HG02884 (cell line): Measurements from ENCODE around the gene OR2C1.

Experiments used
- ATAC-seq: cut with Tn5 transposase; IDR thresholded peaks from one replicate; pipeline ENCODE4 v1.9.1; 2021; ENCODE audit warnings: mild to moderate bottlenecking, moderate library complexity; ENCODE audit not compliant: unreplicated experiment

The OR2C1 gene

DNA sequence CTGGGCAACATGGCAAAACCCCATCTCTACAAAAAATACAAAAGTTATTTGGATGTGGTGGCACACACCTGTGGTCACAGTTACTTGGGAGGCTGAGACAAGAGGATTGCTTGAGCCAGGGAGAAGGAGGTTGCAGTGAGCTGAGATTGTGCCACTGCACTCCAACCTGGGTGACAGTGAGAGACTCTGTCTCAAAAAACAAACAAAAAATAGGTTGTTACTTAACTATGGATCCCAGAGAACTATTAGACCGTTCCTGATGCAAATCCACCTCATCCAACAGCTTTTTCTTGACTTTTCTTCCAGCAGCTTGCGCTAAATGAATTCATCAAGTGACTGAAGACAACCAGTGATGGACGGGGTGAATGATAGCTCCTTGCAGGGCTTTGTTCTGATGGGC lies at the start of gene OR2C1:
TSS of gene OR2C1 (plus strand) at position 301 of the 400 bp plus-strand sequence. CDS start at position 353, 52 bp downstream.
- ATAC-seq = no peak

GRCh38 chr16:3306078-3306477 lies 49.6 kb upstream of the OR2C1 start:
- ATAC-seq = no peak

DNA sequence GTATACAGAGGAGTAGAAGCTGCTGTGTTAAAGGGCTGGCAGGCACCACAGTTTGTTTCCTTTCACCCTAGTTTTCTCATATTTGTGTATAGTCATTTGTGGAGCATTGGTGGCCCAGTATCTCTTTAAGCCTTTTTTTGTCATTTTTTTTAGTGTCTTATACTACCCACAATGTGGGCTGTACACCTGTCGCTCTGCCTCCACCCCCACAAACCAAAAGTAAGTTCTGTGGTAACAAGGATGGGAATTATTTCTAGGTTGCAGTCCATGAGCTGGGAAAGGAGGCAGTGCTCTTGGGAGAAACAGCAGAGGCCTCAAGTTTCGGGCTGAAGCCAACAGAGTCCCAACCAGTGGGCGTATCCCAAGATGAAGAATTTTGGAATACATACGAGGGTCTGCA lies 44.2 kb upstream of the OR2C1 start:
- ATAC-seq = no peak

- ATAC-seq = no peak
Measured at GRCh38 chr16:3317315-3317999, 38.2 kb upstream of the OR2C1 start.

- ATAC-seq = no peak
Measured at GRCh38 chr16:3321816-3322215, 33.9 kb upstream of the OR2C1 start.

GRCh38 chr16:3327514-3327913 lies 28.2 kb upstream of the OR2C1 start:
- ATAC-seq = no peak

DNA sequence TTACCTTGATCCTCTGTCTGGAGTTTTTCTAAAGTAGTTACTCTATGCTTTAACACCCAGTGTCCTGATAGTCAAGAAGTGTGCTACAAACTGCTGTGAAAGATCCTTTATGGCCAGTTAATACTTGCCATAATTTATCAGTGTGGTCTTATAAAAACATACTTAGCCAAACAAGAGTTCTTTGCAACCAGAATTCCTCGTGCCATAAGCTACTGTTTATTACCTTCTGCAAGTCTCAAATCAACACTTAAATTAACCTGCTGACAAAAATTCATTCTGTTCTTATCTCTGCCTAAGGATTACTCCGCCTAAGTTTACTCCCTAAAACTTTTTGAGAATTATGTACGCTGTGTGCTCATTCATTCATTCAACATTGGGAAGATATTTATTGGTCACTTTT lies 27.6 kb upstream of the OR2C1 start:
- ATAC-seq = no peak

DNA sequence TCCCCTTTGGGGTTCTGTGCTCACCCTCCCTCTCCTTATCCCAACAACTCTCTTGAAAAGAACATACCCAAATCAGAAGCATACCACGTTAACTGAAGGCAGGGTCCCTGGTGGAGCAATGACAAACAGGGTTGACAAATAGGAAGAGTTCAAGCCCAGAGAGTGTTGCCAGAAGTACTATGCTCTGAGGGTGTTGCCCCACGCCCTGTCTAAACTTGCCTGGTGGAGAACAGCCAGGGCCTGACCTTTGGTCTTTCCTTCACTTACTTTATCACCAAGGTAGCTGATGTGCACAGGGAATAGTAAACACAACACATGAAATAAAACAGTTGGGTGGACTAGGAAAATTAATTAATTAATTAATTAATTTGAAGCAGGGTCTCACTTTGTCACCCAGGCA lies 27.0 kb upstream of the OR2C1 start:
- ATAC-seq = no peak

GRCh38 chr16:3346041-3346440 lies 9.6 kb upstream of the OR2C1 start:
- no peak for ATAC-seq

- no peak for ATAC-seq
Measured at GRCh38 chr16:3347586-3347985, 8.1 kb upstream of the OR2C1 start.

DNA sequence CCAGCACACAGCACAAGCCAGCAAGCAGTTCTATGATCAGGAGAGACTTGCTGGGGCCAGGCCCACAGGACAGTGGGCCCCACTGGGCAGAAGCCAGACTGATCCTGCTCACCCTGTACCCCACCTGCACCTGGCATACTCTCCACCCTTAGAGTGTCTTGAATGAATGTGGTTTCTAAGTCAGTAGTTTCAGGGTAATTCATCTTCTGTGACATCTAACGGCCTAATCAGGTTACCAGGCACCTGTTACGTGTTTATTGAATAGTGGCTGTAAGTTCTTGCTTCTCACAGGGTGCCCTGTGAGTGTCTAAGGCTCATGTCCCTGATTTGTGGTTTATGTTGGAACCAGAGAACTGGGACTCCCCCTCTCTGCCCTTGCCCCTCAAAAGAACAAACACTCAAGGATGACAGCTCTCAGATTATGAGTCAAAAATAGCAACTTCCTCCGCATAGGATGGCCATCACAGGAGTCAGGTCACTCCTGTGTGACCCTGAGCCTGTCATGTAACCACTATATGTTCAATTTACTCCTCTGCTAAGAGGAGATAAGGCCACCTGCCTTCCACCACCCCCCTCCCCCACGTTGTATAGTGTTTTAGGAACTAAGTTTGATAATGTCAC lies 7.0 kb upstream of the OR2C1 start:
- ATAC-seq = no peak

- ATAC-seq = no peak
Measured at GRCh38 chr16:3349175-3349574, 6.5 kb upstream of the OR2C1 start.

GRCh38 chr16:3356118-3356517 lies 429 bp downstream of the OR2C1 start:
- ATAC-seq = no peak

DNA sequence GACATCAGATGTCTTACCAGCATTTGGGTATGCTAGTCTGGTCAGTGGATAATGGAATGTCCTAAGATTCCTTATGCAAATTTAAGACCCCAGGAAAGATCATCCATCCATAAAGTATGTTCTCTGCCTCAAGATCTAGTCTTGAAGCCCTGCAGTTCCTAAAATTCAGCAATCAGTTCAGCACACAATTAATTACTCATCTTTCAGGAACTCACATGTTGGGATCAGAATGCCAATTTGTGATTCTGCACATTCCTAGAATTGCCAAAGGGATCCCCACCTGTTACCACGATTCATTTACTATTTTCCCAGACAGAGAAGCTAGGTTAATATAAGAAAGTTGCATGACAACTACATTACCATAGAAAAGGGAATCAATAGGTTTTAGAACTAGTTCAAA lies 3.2 kb downstream of the OR2C1 start:
- ATAC-seq = no peak

GRCh38 chr16:3362931-3363330 lies 7.2 kb downstream of the OR2C1 start:
- no peak for ATAC-seq

DNA sequence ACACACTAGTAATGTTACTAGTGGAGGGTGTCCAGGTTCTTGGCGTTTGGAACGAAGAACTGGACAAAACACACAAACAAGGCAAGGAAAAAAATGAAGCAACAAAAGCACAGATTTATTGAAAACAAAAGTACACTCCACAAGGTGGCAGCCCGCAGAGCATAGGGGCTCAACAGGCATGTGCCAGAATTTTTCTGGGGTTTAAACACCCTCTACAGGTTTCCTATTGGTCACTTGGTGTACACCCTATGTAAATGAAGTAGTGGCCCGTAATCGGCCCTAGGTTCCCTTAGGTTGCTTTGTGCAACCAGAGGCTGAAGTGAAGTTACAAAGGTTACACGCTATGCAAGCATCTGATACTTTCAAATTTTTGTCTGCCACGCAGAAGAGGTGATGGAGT lies 8.1 kb downstream of the OR2C1 start:
- ATAC-seq = no peak

DNA sequence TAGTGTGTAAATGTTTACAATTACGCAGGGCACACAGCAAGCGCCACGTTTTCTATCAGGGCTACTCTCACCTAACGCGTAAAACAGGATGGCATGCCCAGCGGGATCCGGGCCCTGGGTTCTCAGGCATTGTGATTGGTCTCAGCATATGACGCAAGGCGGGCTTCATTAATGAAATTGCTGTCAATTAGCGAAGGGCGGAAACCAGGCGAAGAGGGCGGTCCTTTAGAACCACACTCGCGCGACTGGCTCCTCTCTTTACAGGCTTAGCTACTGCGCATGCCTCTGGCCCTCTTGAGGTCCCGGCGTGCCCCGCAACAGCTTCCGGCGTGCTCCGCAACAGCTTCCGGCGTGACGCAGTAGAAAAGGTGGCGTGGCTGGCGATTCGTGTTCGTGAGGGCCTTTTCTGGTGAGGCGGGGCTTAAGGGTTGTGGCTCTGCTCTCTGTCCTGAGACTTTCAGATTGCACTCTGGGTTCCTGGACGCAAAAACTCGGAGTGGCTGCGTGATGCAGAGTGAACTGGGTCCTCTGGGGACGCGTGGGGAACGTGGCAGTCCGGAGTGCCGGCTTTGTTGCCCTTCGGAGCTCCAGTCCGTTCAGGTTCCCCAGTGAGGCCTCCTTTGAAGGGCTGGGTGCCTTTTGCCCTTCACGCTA lies 9.2 kb downstream of the OR2C1 start:
- ATAC-seq = no peak

- ATAC-seq = no peak
Measured at GRCh38 chr16:3369073-3369472, 13.4 kb downstream of the OR2C1 start.

GRCh38 chr16:3375680-3376079 lies 20.0 kb downstream of the OR2C1 start:
- no peak for ATAC-seq

DNA sequence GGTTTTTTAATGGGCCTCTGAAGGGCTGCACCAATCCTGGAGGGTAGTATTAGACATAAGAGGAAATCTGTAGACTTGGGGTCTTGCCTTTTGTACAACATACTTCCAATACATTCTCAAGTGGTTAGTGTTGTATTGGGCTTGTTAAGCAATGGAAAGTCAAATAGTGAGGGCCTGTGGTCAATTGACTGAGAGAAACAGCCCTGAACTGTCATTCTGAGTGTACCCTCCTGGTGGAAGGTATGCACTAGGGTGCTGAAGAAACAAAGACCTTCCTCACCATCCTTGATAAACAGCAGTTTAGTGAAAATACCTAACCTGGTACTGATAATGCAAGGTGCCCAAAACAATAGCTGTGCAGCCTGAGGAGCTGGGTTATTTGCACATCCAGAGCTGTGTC lies 22.2 kb downstream of the OR2C1 start:
- no peak for ATAC-seq

GRCh38 chr16:3383045-3383448 lies 27.4 kb downstream of the OR2C1 start:
- no peak for ATAC-seq

DNA sequence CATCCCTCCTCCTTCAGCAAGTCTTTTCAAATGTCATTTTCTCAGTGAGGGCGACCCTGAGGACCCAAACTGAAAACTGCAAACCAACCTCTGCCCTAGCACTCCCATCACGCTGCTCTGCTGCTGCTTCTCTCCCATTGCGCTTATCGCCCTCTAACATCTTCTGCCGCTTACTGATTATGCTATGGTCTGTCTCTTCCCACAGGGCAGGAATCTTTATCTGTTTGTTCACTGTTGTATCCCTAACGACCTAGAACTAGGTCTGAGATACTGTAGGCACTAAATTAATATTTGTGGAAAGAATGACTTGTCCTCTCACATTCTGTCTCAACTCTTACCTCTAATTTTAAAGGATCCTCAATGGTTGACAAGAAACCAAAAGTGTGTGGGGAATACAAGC lies 32.6 kb downstream of the OR2C1 start:
- no peak for ATAC-seq
